ENCODE measurements around the gene NR6A1.

DNA sequence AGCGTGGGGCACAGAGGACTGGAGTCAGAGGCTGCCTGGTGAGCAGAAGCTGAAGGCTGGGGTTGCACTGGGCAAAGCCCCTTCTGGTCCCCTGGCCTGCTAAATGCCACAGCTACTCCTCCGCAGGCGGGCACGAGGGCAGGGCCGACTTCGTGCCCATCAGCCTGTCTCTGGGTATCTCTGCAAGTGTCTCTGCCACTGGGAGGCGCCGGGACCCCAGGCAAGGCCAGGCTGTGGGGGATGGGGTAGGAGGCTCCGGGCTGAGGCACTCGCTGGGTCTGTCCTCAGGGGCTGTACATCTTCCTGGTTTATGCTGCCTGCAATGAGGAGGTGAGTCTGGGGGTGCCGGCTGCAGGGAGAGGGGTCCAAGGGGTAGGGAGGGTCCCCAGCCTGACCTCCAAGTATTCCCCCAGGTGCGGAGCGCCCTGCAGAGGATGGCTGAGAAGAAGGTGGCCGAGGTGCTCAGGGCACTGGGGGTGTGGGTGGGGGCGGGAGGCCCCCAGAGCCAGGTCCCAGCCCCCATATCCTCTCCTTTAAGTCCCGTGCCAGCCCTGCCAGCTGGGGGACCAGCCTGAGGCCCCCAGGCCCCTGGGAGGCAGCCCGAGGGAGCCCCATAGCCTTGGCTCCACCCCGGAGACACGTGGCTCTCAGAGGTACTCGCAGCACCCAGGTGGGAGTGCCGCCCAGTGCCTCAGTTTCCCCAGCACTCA, 295.8 kb downstream of the NR6A1 start:
- TF ChIP-seq POLR2A (IDR thresholded peaks at IDR 0.05): no peak
- TF ChIP-seq, protein P1, sequence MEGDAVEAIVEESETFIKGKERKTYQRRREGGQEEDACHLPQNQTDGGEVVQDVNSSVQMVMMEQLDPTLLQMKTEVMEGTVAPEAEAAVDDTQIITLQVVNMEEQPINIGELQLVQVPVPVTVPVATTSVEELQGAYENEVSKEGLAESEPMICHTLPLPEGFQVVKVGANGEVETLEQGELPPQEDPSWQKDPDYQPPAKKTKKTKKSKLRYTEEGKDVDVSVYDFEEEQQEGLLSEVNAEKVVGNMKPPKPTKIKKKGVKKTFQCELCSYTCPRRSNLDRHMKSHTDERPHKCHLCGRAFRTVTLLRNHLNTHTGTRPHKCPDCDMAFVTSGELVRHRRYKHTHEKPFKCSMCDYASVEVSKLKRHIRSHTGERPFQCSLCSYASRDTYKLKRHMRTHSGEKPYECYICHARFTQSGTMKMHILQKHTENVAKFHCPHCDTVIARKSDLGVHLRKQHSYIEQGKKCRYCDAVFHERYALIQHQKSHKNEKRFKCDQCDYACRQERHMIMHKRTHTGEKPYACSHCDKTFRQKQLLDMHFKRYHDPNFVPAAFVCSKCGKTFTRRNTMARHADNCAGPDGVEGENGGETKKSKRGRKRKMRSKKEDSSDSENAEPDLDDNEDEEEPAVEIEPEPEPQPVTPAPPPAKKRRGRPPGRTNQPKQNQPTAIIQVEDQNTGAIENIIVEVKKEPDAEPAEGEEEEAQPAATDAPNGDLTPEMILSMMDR (IDR thresholded peaks at IDR 0.05): no peak

All from ovary (tissue), 3 donors.